ENCODE data around the gene RSAD2.

The RSAD2 gene

DNA sequence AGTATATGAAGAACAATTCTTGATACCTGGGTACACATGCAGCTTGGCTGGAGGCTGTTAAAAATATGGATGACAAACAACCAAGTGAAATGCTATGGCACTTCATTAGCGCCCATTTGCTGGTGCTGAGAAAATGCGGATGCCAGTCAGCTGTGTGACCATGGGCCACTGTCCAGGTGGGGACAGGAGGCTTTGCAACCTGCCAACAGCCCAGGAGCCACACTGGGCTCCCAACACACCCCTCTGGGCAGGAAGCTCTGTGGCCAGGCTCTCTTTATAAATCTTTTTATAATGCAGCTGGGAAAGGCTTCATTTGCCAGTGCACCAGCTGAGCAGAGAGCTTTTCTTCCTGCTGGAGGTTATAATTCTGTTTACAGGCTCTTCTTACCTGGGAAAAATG, 59.6 kb downstream of the RSAD2 start:
- Histone ChIP-seq H3K9ac (ENCODE audit: insufficient read length) (no peak overlapping the region), H3K36me3 (ENCODE audit: insufficient read depth, low read length) (peaks cover 16% of the 10 kb centered on the region; the same call in 1 of the 2 replicates), H3K4me3 (no peak overlapping the region), H3K9me3 (ENCODE audit: low read depth, low read length) (no peaks in the 10 kb centered on the region), H3K27ac (no peak overlapping the region)
- no peak for TF ChIP-seq FOXP2 (optimal IDR thresholded peaks at IDR 0.05; ENCODE audit: control extremely low read depth, extremely low read length, insufficient read depth)
- no peak for TF ChIP-seq POLR2AphosphoS5 (IDR thresholded peaks at IDR 0.05; ENCODE audit: borderline replicate concordance, low read depth, low read length)
- TF ChIP-seq EZH2 (IDR thresholded peaks at IDR 0.05): no peak
- DNase-seq (ENCODE audit: low read depth, low spot score): no peak

- Histone ChIP-seq H3K9ac (ENCODE audit: insufficient read length) (no peak overlapping the region), H3K9me3 (ENCODE audit: low read depth, low read length) (no peaks in the 10 kb centered on the region), H3K36me3 (ENCODE audit: insufficient read depth, low read length) (peaks cover 20% of the 10 kb centered on the region; the same call in 1 of the 2 replicates), H3K4me3 (no peak overlapping the region), H3K27ac (no peak overlapping the region)
- no peak for TF ChIP-seq FOXP2 (optimal IDR thresholded peaks at IDR 0.05; ENCODE audit: control extremely low read depth, extremely low read length, insufficient read depth)
- TF ChIP-seq EZH2 (IDR thresholded peaks at IDR 0.05): no peak
- TF ChIP-seq POLR2AphosphoS5 (IDR thresholded peaks at IDR 0.05; ENCODE audit: borderline replicate concordance, low read depth, low read length): no peak
- no peak for DNase-seq (ENCODE audit: low read depth, low spot score)
These were observed 60.0 kb downstream of the RSAD2 start for GRCh38 chr2:6937582-6937981.

DNA sequence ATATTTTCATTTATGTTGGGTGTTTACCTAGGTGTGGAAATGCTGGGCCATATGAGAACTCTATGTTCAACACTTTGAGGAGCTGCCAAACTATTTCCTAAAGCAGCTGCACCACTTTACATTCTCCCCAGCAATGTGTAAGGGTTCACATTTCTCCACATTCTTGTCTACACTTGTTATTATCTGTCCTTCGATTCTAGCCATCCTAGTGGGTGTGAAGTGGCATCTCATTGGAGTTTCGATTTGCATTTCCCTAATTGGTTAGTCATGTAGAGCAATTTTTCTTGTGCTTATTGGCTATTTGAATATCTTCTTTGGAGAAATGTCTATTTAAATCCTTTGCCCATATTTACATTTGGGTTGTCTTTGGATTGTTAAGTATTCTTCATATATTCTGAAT, 61.5 kb downstream of the RSAD2 start:
- H3K27ac ChIP-seq: no peak overlapping the region
- no peak for DNase-seq (ENCODE audit: low read depth, low spot score)
- TF ChIP-seq FOXP2 (optimal IDR thresholded peaks at IDR 0.05; ENCODE audit: control extremely low read depth, extremely low read length, insufficient read depth) (no peak), POLR2AphosphoS5 (IDR thresholded peaks at IDR 0.05; ENCODE audit: borderline replicate concordance, low read depth, low read length) (no peak), EZH2 (IDR thresholded peaks at IDR 0.05) (no peak)
- H3K9ac ChIP-seq (ENCODE audit: insufficient read length): no peak overlapping the region
- peaks cover 26% of the 10 kb centered on the region; the same call in 1 of the 2 replicates for H3K36me3 ChIP-seq (ENCODE audit: insufficient read depth, low read length)
- no peak overlapping the region for H3K4me3 ChIP-seq
- H3K9me3 ChIP-seq (ENCODE audit: low read depth, low read length): no peaks in the 10 kb centered on the region

DNA sequence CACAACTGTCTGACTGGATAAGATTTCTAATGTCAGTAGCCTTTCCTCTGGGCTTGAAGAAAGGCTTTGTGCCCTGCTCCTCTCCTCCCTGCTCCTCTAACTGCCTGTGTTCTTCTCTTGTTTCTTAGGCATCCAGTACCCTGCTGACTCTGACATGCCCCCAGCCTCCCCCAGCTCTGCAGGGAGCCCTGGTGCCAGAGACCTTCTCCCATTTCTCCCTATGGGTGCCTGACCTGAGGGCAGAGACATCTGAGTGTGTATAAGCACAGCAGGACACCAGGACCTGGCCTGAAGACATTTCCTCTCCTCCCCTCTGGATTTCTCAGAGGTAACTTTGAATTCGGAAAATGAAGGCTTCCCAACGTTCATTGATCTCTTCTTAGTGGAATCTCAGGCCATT, 63.2 kb downstream of the RSAD2 start:
- Histone ChIP-seq H3K36me3 (ENCODE audit: insufficient read depth, low read length) (peaks cover 31% of the 10 kb centered on the region), H3K9me3 (ENCODE audit: low read depth, low read length) (no peaks in the 10 kb centered on the region), H3K9ac (ENCODE audit: insufficient read length) (peak overlapping the region; percentile 22), H3K27ac (no peak overlapping the region), H3K4me3 (no peak overlapping the region)
- TF ChIP-seq EZH2 (IDR thresholded peaks at IDR 0.05): no peak
- TF ChIP-seq POLR2AphosphoS5 (IDR thresholded peaks at IDR 0.05; ENCODE audit: borderline replicate concordance, low read depth, low read length): no peak
- TF ChIP-seq FOXP2 (optimal IDR thresholded peaks at IDR 0.05; ENCODE audit: control extremely low read depth, extremely low read length, insufficient read depth): no peak
- no peak for DNase-seq (ENCODE audit: low read depth, low spot score)

GRCh38 chr2:6941299-6942046, 63.9 kb downstream of the RSAD2 start:
- Histone ChIP-seq H3K9me3 (ENCODE audit: low read depth, low read length) (no peaks in the 10 kb centered on the region), H3K36me3 (ENCODE audit: insufficient read depth, low read length) (peaks cover 31% of the 10 kb centered on the region), H3K4me3 (no peak overlapping the region), H3K9ac (ENCODE audit: insufficient read length) (no peak overlapping the region), H3K27ac (0 out of 2 replicates have a peak overlapping the region, but pooled peaks have one; percentile 16)
- no peak for DNase-seq (ENCODE audit: low read depth, low spot score)
- TF ChIP-seq FOXP2 (optimal IDR thresholded peaks at IDR 0.05; ENCODE audit: control extremely low read depth, extremely low read length, insufficient read depth) (no peak), EZH2 (IDR thresholded peaks at IDR 0.05) (no peak), POLR2AphosphoS5 (IDR thresholded peaks at IDR 0.05; ENCODE audit: borderline replicate concordance, low read depth, low read length) (no peak)

GRCh38 chr2:6942848-6943247, 65.3 kb downstream of the RSAD2 start:
- H3K36me3 ChIP-seq (ENCODE audit: insufficient read depth, low read length): peaks cover 31% of the 10 kb centered on the region
- H3K27ac ChIP-seq: no peak overlapping the region
- DNase-seq (ENCODE audit: low read depth, low spot score): no peak
- no peak overlapping the region for H3K4me3 ChIP-seq
- TF ChIP-seq EZH2 (IDR thresholded peaks at IDR 0.05) (no peak), POLR2AphosphoS5 (IDR thresholded peaks at IDR 0.05; ENCODE audit: borderline replicate concordance, low read depth, low read length) (no peak), FOXP2 (optimal IDR thresholded peaks at IDR 0.05; ENCODE audit: control extremely low read depth, extremely low read length, insufficient read depth) (no peak)
- no peak overlapping the region for H3K9ac ChIP-seq (ENCODE audit: insufficient read length)
- H3K9me3 ChIP-seq (ENCODE audit: low read depth, low read length): no peaks in the 10 kb centered on the region

DNA sequence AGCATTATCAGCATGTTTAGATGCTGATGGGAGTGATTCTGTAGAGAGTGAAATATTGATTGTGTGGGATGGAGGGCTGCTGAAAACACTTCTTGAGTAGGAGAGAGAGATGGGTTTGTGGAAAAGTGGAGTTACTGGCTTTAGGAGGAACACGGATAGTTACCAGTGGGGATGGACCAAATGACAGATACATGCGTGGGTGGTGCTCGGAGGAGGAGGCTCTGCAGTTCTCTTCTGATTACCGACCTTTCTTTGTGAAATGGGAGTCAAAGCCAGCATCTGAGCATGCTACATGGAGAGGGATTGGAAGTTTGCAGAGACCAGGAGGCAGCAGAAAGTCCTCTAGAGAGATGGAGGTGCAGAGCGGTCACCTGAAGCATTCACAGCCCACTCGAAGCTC, 65.9 kb downstream of the RSAD2 start:
- H3K27ac ChIP-seq: no peak overlapping the region
- DNase-seq (ENCODE audit: low read depth, low spot score): no peak
- no peak for TF ChIP-seq POLR2AphosphoS5 (IDR thresholded peaks at IDR 0.05; ENCODE audit: borderline replicate concordance, low read depth, low read length)
- TF ChIP-seq EZH2 (IDR thresholded peaks at IDR 0.05): no peak
- TF ChIP-seq FOXP2 (optimal IDR thresholded peaks at IDR 0.05; ENCODE audit: control extremely low read depth, extremely low read length, insufficient read depth): no peak
- no peak overlapping the region for H3K9ac ChIP-seq (ENCODE audit: insufficient read length)
- H3K4me3 ChIP-seq: no peak overlapping the region
- H3K9me3 ChIP-seq (ENCODE audit: low read depth, low read length): no peaks in the 10 kb centered on the region
- peaks cover 34% of the 10 kb centered on the region for H3K36me3 ChIP-seq (ENCODE audit: insufficient read depth, low read length)

DNA sequence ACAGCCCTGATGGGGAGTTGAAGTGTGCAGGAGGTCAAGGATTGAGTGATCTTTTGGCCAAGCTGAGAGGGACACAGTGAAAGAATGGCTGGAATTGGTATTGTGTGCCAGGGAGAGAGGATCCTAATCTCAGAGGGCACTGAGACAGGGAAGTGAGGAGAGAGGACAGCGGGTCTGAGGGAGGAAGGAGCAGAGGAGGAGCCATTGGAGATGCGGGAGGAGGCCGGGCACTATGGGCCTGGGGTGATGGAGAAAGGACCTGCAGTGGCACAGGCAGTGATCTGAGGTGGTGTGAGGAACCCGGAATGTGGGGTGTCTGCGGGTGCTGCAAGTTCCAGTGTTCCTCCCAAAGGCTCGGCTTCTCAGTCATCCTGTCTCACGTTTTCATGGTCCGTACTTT, 66.4 kb downstream of the RSAD2 start:
- peaks cover 36% of the 10 kb centered on the region for H3K36me3 ChIP-seq (ENCODE audit: insufficient read depth, low read length)
- no peak for DNase-seq (ENCODE audit: low read depth, low spot score)
- TF ChIP-seq FOXP2 (optimal IDR thresholded peaks at IDR 0.05; ENCODE audit: control extremely low read depth, extremely low read length, insufficient read depth) (no peak), EZH2 (IDR thresholded peaks at IDR 0.05) (no peak), POLR2AphosphoS5 (IDR thresholded peaks at IDR 0.05; ENCODE audit: borderline replicate concordance, low read depth, low read length) (no peak)

More for the DNA sequence above, 66.4 kb downstream of the RSAD2 start:
- Histone ChIP-seq H3K4me3 (no peak overlapping the region), H3K9ac (ENCODE audit: insufficient read length) (no peak overlapping the region), H3K27ac (no peak overlapping the region), H3K9me3 (ENCODE audit: low read depth, low read length) (no peaks in the 10 kb centered on the region)
